NOMO-1 treated with DMSO at 0.1 percent for 48 hours (cell line): ENCODE measurements around the gene ADAM12.

Source experiments
- DNase-seq: peaks from one replicate; lab custom pipeline; 2025; ENCODE audit not compliant: unreplicated experiment; lab: John Stamatoyannopoulos, UW

ADAM12 gene

GRCh38 chr10:126324826-126325225 lies 63.5 kb downstream of the ADAM12 start:
- no peak for DNase-seq

GRCh38 chr10:126321440-126321839 lies 66.8 kb downstream of the ADAM12 start:
- no peak for DNase-seq

GRCh38 chr10:126317751-126318150 lies 70.5 kb downstream of the ADAM12 start:
- no peak for DNase-seq

GRCh38 chr10:126315494-126316177 lies 72.6 kb downstream of the ADAM12 start:
- DNase-seq: no peak

GRCh38 chr10:126314863-126315493 lies 73.3 kb downstream of the ADAM12 start:
- no peak for DNase-seq

GRCh38 chr10:126312167-126312566 lies 76.1 kb downstream of the ADAM12 start:
- DNase-seq: no peak

- no peak for DNase-seq
These were observed 78.9 kb downstream of the ADAM12 start for GRCh38 chr10:126309228-126309883.

- no peak for DNase-seq
These were observed 85.2 kb downstream of the ADAM12 start for GRCh38 chr10:126302826-126303665.

GRCh38 chr10:126302476-126302756 lies 85.9 kb downstream of the ADAM12 start:
- no peak for DNase-seq

GRCh38 chr10:126301701-126302475 lies 86.4 kb downstream of the ADAM12 start:
- DNase-seq: no peak

GRCh38 chr10:126294451-126294850 lies 93.8 kb downstream of the ADAM12 start:
- no peak for DNase-seq

- DNase-seq: no peak
These were observed 98.0 kb downstream of the ADAM12 start for GRCh38 chr10:126290232-126290631.

- no peak for DNase-seq
These were observed 99.5 kb downstream of the ADAM12 start for GRCh38 chr10:126288547-126289493.

GRCh38 chr10:126286256-126286780 lies 102.0 kb downstream of the ADAM12 start:
- no peak for DNase-seq

GRCh38 chr10:126283307-126283706 lies 105.0 kb downstream of the ADAM12 start:
- DNase-seq: no peak

GRCh38 chr10:126278851-126279250 lies 109.4 kb downstream of the ADAM12 start:
- no peak for DNase-seq

- no peak for DNase-seq
These were observed 111.1 kb downstream of the ADAM12 start for GRCh38 chr10:126277181-126277580.

GRCh38 chr10:126272526-126272925 lies 115.8 kb downstream of the ADAM12 start:
- no peak for DNase-seq

- DNase-seq: no peak
These were observed 118.2 kb downstream of the ADAM12 start for GRCh38 chr10:126270111-126270510.
